HepG2 (cell line): Measurements from ENCODE around the gene CAGE1. TPM values are rescaled to one million over a fixed set of nuclear protein-coding genes. Genes with fewer than 3 reads are reported as not detected.

Source experiments
- ATAC-seq: fragments of 200-7000 bp; cut with Tn5 transposase; 3 replicates; pipeline ENCODE4 v1.9.1; 2020; ENCODE audit warnings: mild to moderate bottlenecking, moderate library complexity
- BruUV-seq: library from RNA; stranded (reverse); fragments of 400-500 nt; replicated peaks from 2 replicates; lab custom pipeline; 2021; lab: Mats Ljungman, UMichigan
- CTCF ChIA-PET: fragments of 300-600 bp; formaldehyde crosslinking; extraction: SDS; loops from one replicate; lab custom pipeline; 2021; ENCODE audit warnings: low total read pairs, inconsistent platforms, low intra/inter-chr PET ratio; lab: Yijun Ruan, JAX
- POLR2A ChIA-PET: fragments of 350-600 bp; sonication (Branson Sonifier 250); formaldehyde crosslinking; loops from one replicate; lab custom pipeline; 2020; ENCODE audit warnings: antibody characterized with exemption, inconsistent platforms; lab: Yijun Ruan, JAX
- DNase-seq: peaks from one replicate; pipeline ENCODE4 v3.0.0-alpha.2; 2015; ENCODE audit warnings: low spot score
- FAIRE-seq: peaks from 3 replicates; lab custom pipeline; 2011; peaks lifted over from hg19 to GRCh38; lab: Jason Lieb, UNC
- H2AFZ ChIP-seq: one replicate; pipeline ENCODE4 v1.6.1; 2011; ENCODE audit warnings: low read length, inconsistent platforms
- H3K27ac ChIP-seq: fragments of 300-600 bp; 3 replicates; pipeline ENCODE4 v1.8.0; 2011; ENCODE audit warnings: mixed run types, mild to moderate bottlenecking, mixed read lengths, low read length, inconsistent platforms; ENCODE audit not compliant: insufficient read depth; ENCODE audit errors: extremely low read length
- H3K27me3 ChIP-seq, 2 experiments: fragments of 200-600 bp in 1 of 2; 2 replicates in 1 of 2; 3 replicates in 1 of 2; pipeline versions ENCODE4 v1.6.0 to v1.8.0; 2011; ENCODE audit warnings: low read length in 2 of 2, mild to moderate bottlenecking in 2 of 2, moderate library complexity in 2 of 2, inconsistent platforms in 1 of 2; ENCODE audit not compliant: insufficient read depth in 2 of 2, control insufficient read depth in 1 of 2
- H3K36me3 ChIP-seq, 2 experiments: fragments of 200-600 bp in 1 of 2; replicated peaks in 1 of 2; 2 replicates in 1 of 2; 3 replicates in 1 of 2; pipeline versions ENCODE4 v1.5.1 to v1.8.0; 2011; ENCODE audit warnings: low read length in 2 of 2, inconsistent platforms in 1 of 2; ENCODE audit not compliant: insufficient read depth in 2 of 2, control insufficient read depth in 1 of 2
- H3K4me1 ChIP-seq: 2 replicates; pipeline ENCODE4 v1.5.1; 2012; ENCODE audit warnings: low read length, inconsistent platforms; ENCODE audit not compliant: insufficient read depth
- H3K4me2 ChIP-seq: 2 replicates; pipeline ENCODE4 v1.6.0; 2011; ENCODE audit warnings: low read depth, low read length, inconsistent platforms
- H3K4me3 ChIP-seq, 3 experiments: fragments of 200-600 bp in 1 of 3; sonication (generic), shearing (Covaris generic) in 1 of 3; replicated peaks in 1 of 3; 2 replicates each; pipeline ENCODE4 v1.5.1; 2011 to 2016; ENCODE audit warnings: low read length in 3 of 3, inconsistent platforms in 2 of 3, low read depth in 2 of 3, mild to moderate bottlenecking in 2 of 3, control low read depth in 1 of 3, mixed read lengths in 1 of 3; ENCODE audit not compliant: insufficient read depth in 1 of 3
- H3K79me2 ChIP-seq: one replicate; pipeline ENCODE4 v1.6.1; 2011; ENCODE audit warnings: low read length, inconsistent platforms; ENCODE audit not compliant: insufficient read depth
- H3K9ac ChIP-seq: 2 replicates; pipeline ENCODE4 v1.6.0; 2011; ENCODE audit warnings: mild to moderate bottlenecking, low read depth, low read length, inconsistent platforms; ENCODE audit not compliant: insufficient read depth
- H3K9me3 ChIP-seq: 2 replicates; pipeline ENCODE4 v1.5.1; 2012; ENCODE audit warnings: mild to moderate bottlenecking, low read length
- H4K20me1 ChIP-seq: 2 replicates; pipeline ENCODE4 v1.6.0; 2011; ENCODE audit warnings: inconsistent platforms, mild to moderate bottlenecking, low read length, moderate library complexity; ENCODE audit not compliant: insufficient read depth
- DNMT3B ChIP-seq: conservative IDR thresholded peaks from 2 replicates; pipeline ENCODE4 v1.6.1; 2016; ENCODE audit warnings: missing biosample characterization, control low read depth
- DPF2 ChIP-seq: sonication (generic); formaldehyde crosslinking; IDR thresholded peaks from 2 replicates; pipeline ENCODE4 v1.4.0; 2020; ENCODE audit warnings: mild to moderate bottlenecking, low read depth, missing genetic modification reagents, borderline replicate concordance
- EED ChIP-seq: sonication (generic); formaldehyde crosslinking; IDR thresholded peaks from 2 replicates; pipeline ENCODE4 v1.5.0; 2020; ENCODE audit warnings: mild to moderate bottlenecking, missing genetic modification reagents
- FOSL2 ChIP-seq: sonication (generic); formaldehyde crosslinking; IDR thresholded peaks from 2 replicates; pipeline ENCODE4 v1.4.0; 2020; ENCODE audit warnings: missing genetic modification reagents
- HNRNPLL ChIP-seq: fragments of 200-400 bp; formaldehyde crosslinking; IDR thresholded peaks from 2 replicates; pipeline ENCODE4 v1.6.1; 2017; ENCODE audit warnings: mild to moderate bottlenecking, low read depth, low read length; ENCODE audit not compliant: poor library complexity, severe bottlenecking
- PRMT3 ChIP-seq: sonication (generic); formaldehyde crosslinking; IDR thresholded peaks from 2 replicates; pipeline ENCODE4 v1.8.1; 2022; ENCODE audit warnings: low read depth, mild to moderate bottlenecking, moderate library complexity, missing genetic modification reagents, borderline replicate concordance
- TGIF2 ChIP-seq: IDR thresholded peaks from 2 replicates; pipeline ENCODE4 v1.6.1; 2016; ENCODE audit warnings: control low read depth, missing compliant biosample characterization
- YEATS4 ChIP-seq: sonication (generic); formaldehyde crosslinking; IDR thresholded peaks from 2 replicates; pipeline ENCODE4 v1.4.0; 2020; ENCODE audit warnings: missing genetic modification reagents, borderline replicate concordance
- ZBTB42 ChIP-seq: sonication (generic); formaldehyde crosslinking; IDR thresholded peaks from 2 replicates; pipeline ENCODE4 v1.5.0; 2020; ENCODE audit warnings: mild to moderate bottlenecking, missing genetic modification reagents
- ZNF382 ChIP-seq: sonication (generic); formaldehyde crosslinking; IDR thresholded peaks from 2 replicates; pipeline ENCODE4 v1.5.0; 2020; ENCODE audit warnings: missing genetic modification reagents, mild to moderate bottlenecking, borderline replicate concordance
- ZNF430 ChIP-seq: sonication (generic); formaldehyde crosslinking; IDR thresholded peaks from 2 replicates; pipeline ENCODE4 v1.9.0; 2021; ENCODE audit warnings: mild to moderate bottlenecking, missing genetic modification reagents
- ZNF850 ChIP-seq: sonication (generic); formaldehyde crosslinking; conservative IDR thresholded peaks from 2 replicates; pipeline ENCODE4 v1.9.0; 2021; ENCODE audit warnings: mild to moderate bottlenecking, missing genetic modification reagents
- WGBS: methylation state at CpG from one replicate; pipeline ENCODE4 v1.1.6; 2017; ENCODE audit warnings: low lambda C conversion rate; 5-methylcytosine and 5-hydroxymethylcytosine counted together
- in situ Hi-C: cut with HindIII; loops from 2 replicates; pipeline ENCODE4 v1.10.0; 2017; ENCODE audit warnings: low pct_unique_long_range_greater_than_20kb; ENCODE audit not compliant: extremely low pct_ligation_motif_present
- intact Hi-C: fragments of 100-400 bp; cut with micrococcal nuclease; formaldehyde crosslinking; loops from one replicate; pipeline ENCODE4 v1.10.0; 2022; ENCODE audit not compliant: unreplicated experiment
- polyA plus RNA-seq, 8 experiments: library from polyadenylated mRNA; depleted of rRNA in 3 of 8; stranded (reverse) in 7 of 8; unstranded in 1 of 8; fragments of >200 nt; fragmentation: Illumina TruSeq in 4 of 8; extraction: Trizol in 4 of 8; gene quantifications; 2 replicates each; pipeline versions ENCODE4 v1.2.1 to v1.2.3, GENCODE V29; 2011 to 2016; ENCODE audit warnings: low read depth in 4 of 8, missing spikeins in 1 of 8, mixed read lengths in 1 of 8; ENCODE audit not compliant: insufficient read depth in 1 of 8
- total RNA-seq, 5 experiments: library from RNA; depleted of rRNA; stranded (reverse); fragments of >200 nt; fragmentation: Illumina TruSeq; extraction: Trizol; gene quantifications; 2 replicates each; pipeline ENCODE4 v1.2.3, GENCODE V29; 2016; ENCODE audit warnings: low read depth in 1 of 5
- TF ChIP-seq, protein P1 (sequence below): sonication (generic); formaldehyde crosslinking; IDR thresholded peaks from 2 replicates; pipeline ENCODE4 v1.5.1; 2020; ENCODE audit warnings: mild to moderate bottlenecking, missing genetic modification reagents, borderline replicate concordance
- TF ChIP-seq, protein P2 (sequence below): sonication (generic); formaldehyde crosslinking; IDR thresholded peaks from 2 replicates; pipeline ENCODE4 v1.4.0; 2020; ENCODE audit warnings: low read depth, missing genetic modification reagents

Gene CAGE1
- total and polyA plus RNA-seq, 2 of the 13 experiments (the other 11 are each of a cell fraction or from before 2014, with no cell fraction given), result 0.03 to 0.15 TPM

DNA sequence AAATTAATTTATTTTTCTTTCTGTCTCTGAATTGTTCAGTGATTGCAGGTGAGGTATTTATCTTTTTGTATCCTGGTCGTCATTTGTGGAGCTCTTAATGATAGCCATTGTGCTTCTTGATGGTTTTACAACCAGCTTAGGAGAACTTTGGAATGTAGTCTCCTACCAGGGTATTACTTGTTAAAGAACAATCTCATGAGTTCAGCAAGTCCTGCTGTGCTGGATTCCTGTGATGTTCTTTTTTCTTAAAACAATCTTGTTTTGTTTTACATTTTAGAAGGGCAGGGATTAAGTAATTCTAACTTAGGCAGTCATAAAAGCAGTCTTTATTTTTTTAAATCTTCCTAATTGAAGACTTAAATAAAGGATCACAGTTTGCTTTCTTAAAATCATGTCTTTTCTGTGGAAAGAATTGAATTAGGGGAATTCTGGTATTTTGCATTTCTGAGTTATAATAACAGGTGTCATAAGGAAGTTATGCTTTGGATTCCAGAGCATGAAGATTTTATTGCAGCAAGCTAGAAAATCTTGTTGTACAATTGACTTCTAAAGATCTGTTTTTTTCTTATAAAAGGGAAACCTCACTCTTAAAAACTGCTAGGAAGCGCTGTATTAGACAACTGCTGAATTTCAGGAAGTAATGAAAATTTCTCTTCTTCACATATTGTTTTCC is 23.7 kb upstream of the CAGE1 start:
- Histone ChIP-seq H2AFZ (no peak overlapping the region), H3K4me2 (no peak overlapping the region), H3K9ac (no peak overlapping the region), H3K4me1 (peaks cover under 1% of the 10 kb centered on the region; the same call in 1 of the 2 replicates), H3K9me3 (no peaks in the 10 kb centered on the region), H3K36me3 (peaks cover 27 to 71% of the 10 kb centered on the region in 2 experiments), H3K27ac (no peak overlapping the region), H3K27me3 (no peaks in the 10 kb centered on the region), H3K79me2 (no peaks in the 10 kb centered on the region), H4K20me1 (no peaks in the 10 kb centered on the region), H3K4me3 (no peak overlapping the region)
- DNase-seq, result no peak
- POLR2A ChIA-PET, result no interaction called here
- CTCF ChIA-PET, result no interaction called here
- ATAC-seq, result no peak
- no TSS peak for BruUV-seq
- no peak for FAIRE-seq
- intact Hi-C loops (no loop called here), in situ Hi-C loops (loop anchor here (5.0 kb wide), 1 partner anchor 199 kb away; no protein-coding TSS in a partner anchor)
- WGBS, result 97% methylated on average over 2 of the region's 2 CpGs
- TF ChIP-seq TGIF2 (CRISPR knock-in tag) (no peak), DNMT3B (no peak), FOSL2 (CRISPR knock-in tag) (no peak), ZNF430 (CRISPR knock-in tag) (no peak), ZNF850 (no peak), ZBTB42 (no peak), ZNF382 (CRISPR knock-in tag) (no peak), EED (CRISPR knock-in tag) (no peak), DPF2 (no peak), PRMT3 (CRISPR knock-in tag) (no peak), YEATS4 (CRISPR knock-in tag) (no peak), HNRNPLL (no peak)
- TF ChIP-seq, protein P1, sequence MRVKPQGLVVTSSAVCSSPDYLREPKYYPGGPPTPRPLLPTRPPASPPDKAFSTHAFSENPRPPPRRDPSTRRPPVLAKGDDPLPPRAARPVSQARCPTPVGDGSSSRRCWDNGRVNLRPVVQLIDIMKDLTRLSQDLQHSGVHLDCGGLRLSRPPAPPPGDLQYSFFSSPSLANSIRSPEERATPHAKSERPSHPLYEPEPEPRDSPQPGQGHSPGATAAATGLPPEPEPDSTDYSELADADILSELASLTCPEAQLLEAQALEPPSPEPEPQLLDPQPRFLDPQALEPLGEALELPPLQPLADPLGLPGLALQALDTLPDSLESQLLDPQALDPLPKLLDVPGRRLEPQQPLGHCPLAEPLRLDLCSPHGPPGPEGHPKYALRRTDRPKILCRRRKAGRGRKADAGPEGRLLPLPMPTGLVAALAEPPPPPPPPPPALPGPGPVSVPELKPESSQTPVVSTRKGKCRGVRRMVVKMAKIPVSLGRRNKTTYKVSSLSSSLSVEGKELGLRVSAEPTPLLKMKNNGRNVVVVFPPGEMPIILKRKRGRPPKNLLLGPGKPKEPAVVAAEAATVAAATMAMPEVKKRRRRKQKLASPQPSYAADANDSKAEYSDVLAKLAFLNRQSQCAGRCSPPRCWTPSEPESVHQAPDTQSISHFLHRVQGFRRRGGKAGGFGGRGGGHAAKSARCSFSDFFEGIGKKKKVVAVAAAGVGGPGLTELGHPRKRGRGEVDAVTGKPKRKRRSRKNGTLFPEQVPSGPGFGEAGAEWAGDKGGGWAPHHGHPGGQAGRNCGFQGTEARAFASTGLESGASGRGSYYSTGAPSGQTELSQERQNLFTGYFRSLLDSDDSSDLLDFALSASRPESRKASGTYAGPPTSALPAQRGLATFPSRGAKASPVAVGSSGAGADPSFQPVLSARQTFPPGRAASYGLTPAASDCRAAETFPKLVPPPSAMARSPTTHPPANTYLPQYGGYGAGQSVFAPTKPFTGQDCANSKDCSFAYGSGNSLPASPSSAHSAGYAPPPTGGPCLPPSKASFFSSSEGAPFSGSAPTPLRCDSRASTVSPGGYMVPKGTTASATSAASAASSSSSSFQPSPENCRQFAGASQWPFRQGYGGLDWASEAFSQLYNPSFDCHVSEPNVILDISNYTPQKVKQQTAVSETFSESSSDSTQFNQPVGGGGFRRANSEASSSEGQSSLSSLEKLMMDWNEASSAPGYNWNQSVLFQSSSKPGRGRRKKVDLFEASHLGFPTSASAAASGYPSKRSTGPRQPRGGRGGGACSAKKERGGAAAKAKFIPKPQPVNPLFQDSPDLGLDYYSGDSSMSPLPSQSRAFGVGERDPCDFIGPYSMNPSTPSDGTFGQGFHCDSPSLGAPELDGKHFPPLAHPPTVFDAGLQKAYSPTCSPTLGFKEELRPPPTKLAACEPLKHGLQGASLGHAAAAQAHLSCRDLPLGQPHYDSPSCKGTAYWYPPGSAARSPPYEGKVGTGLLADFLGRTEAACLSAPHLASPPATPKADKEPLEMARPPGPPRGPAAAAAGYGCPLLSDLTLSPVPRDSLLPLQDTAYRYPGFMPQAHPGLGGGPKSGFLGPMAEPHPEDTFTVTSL, result no peak
- TF ChIP-seq, protein P2, sequence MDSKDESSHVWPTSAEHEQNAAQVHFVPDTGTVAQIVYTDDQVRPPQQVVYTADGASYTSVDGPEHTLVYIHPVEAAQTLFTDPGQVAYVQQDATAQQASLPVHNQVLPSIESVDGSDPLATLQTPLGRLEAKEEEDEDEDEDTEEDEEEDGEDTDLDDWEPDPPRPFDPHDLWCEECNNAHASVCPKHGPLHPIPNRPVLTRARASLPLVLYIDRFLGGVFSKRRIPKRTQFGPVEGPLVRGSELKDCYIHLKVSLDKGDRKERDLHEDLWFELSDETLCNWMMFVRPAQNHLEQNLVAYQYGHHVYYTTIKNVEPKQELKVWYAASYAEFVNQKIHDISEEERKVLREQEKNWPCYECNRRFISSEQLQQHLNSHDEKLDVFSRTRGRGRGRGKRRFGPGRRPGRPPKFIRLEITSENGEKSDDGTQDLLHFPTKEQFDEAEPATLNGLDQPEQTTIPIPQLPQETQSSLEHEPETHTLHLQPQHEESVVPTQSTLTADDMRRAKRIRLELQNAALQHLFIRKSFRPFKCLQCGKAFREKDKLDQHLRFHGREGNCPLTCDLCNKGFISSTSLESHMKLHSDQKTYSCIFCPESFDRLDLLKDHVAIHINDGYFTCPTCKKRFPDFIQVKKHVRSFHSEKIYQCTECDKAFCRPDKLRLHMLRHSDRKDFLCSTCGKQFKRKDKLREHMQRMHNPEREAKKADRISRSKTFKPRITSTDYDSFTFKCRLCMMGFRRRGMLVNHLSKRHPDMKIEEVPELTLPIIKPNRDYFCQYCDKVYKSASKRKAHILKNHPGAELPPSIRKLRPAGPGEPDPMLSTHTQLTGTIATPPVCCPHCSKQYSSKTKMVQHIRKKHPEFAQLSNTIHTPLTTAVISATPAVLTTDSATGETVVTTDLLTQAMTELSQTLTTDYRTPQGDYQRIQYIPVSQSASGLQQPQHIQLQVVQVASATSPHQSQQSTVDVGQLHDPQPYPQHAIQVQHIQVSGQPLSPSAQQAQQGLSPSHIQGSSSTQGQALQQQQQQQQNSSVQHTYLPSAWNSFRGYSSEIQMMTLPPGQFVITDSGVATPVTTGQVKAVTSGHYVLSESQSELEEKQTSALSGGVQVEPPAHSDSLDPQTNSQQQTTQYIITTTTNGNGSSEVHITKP (CRISPR knock-in tag), result no peak
